ENCODE data around the gene CDH4. TPM values are rescaled to one million over a fixed set of nuclear protein-coding genes. Genes with fewer than 3 reads are reported as not detected.

The CDH4 gene
- total and polyA plus RNA-seq, 9 donors = 0.12 to 4.4 (median 0.36) TPM

DNA sequence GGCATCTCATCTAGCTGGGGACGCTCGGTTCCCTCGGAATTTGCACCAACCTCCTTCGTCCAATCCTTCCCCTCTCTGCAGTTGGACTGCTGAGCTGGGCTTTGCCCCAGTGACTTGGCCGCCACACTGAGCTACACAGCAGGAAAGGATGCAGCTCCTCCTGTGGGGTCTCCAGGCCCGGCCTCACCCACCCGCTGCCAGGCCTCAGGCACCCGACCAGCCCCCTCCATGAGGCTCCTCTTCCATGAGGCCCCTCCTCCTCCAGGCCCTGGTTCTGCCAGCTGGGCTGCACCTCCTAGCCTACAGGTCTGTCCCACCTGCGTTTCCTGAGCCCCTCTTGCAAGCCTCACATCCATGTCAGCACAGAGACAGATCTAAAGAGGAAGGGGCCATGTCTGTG, 443.7 kb downstream of the CDH4 start:
- DNase-seq = no peak
- WGBS, 3 donors = 85 to 90% (median 86%) methylated on average over 9 of the region's 9 CpGs
- TF ChIP-seq, protein P1, sequence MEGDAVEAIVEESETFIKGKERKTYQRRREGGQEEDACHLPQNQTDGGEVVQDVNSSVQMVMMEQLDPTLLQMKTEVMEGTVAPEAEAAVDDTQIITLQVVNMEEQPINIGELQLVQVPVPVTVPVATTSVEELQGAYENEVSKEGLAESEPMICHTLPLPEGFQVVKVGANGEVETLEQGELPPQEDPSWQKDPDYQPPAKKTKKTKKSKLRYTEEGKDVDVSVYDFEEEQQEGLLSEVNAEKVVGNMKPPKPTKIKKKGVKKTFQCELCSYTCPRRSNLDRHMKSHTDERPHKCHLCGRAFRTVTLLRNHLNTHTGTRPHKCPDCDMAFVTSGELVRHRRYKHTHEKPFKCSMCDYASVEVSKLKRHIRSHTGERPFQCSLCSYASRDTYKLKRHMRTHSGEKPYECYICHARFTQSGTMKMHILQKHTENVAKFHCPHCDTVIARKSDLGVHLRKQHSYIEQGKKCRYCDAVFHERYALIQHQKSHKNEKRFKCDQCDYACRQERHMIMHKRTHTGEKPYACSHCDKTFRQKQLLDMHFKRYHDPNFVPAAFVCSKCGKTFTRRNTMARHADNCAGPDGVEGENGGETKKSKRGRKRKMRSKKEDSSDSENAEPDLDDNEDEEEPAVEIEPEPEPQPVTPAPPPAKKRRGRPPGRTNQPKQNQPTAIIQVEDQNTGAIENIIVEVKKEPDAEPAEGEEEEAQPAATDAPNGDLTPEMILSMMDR (IDR thresholded peaks at IDR 0.05) = no peak
- TF ChIP-seq POLR2A (IDR thresholded peaks at IDR 0.05) (no peak), EP300 (IDR thresholded peaks at IDR 0.05) (no peak)
- no peaks in the 10 kb centered on the region for H3K36me3 ChIP-seq
- intact Hi-C loops (cut with DNase I) = no loop called here
- no peak overlapping the region for H3K27ac ChIP-seq
- no peaks in the 10 kb centered on the region for H3K9me3 ChIP-seq
- H3K27me3 ChIP-seq = no peaks in the 10 kb centered on the region
- no peaks in the 10 kb centered on the region for H3K4me1 ChIP-seq (ENCODE audit: insufficient read depth)
- H3K4me3 ChIP-seq = no peak overlapping the region

DNA sequence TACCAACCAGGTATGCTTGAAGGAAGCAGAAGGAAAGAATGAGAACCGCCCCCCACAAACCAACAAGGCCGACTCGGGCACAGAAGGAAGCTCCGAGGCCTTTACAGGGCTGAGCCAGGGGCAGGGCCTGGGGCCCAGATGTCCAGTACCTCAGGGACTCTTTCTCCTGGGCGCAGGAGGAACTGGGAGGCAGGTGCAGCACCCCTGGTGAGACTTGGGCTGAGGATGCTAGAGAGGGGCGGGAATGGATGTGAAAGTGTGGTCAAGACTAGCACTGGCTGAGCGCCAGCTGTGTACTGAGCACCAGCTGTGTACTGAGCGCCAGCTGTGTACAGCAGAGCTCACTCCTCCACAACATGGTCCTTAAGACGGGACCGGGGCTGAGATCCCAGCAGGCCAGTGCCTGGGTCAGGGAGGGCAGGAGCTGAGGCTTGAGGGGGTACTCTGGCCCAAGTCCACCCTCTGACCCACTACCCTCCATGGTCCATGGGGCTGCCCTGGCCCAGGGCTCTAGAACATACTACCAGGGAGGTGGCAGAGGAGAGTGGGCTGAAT, 444.2 kb downstream of the CDH4 start:
- Histone ChIP-seq H3K4me1 (ENCODE audit: insufficient read depth) (no peaks in the 10 kb centered on the region), H3K36me3 (no peaks in the 10 kb centered on the region), H3K27me3 (no peaks in the 10 kb centered on the region), H3K27ac (no peak overlapping the region), H3K9me3 (no peaks in the 10 kb centered on the region), H3K4me3 (no peak overlapping the region)
- no peak for DNase-seq
- intact Hi-C loops (cut with DNase I) = no loop called here
- no peak for TF ChIP-seq POLR2A (IDR thresholded peaks at IDR 0.05)
- TF ChIP-seq, protein P1 (IDR thresholded peaks at IDR 0.05) = no peak
- TF ChIP-seq EP300 (IDR thresholded peaks at IDR 0.05) = no peak
- 74 to 84% (median 78%) methylated on average over 10 of the region's 10 CpGs for WGBS, 3 donors

DNA sequence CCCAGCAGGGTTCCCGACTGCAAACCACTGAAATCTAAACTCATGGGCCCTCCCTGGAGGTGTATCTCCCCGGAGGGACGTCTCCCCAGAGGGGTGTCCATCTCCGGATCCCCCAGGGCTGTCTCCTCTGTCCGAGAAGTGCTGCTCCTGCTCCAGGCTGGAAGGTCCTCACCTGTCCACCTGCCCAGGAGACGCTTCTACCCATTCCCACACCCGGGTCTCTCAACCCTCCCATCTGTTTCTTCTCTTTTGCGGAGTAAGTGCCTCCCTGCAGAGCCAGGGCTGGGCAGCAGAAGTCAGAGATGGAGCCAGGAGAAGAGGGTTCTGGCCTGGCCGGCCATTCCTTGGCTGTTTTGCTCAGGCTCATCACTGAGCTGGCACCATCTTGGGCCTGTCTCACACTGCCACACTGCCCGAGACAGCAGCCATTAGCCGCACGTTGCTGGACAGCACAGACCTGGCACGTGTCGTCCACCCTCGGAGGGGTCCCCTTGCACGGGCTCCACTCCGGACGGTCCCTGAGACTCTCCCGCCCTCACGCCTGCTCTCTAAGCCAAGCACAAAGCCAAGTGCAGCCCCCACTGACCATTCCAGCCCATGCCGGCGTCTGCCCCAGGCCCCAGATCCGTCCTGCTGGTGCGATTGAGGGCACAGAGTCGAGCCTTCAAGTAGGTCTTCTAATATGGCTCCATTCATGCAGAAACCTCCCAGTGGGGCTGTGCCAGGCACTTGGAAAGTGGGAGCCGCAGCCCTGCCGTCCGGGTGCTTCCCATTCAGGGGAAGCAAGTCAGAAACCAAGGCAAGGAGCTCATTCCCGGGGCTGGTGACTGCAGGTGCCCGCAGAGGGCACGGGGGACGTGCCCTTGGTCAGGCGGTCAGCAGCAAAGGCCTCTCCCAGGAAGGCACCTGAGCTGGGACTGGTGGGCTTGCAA, 445.9 kb downstream of the CDH4 start:
- H3K27me3 ChIP-seq = no peaks in the 10 kb centered on the region
- no peak overlapping the region for H3K4me3 ChIP-seq
- no peaks in the 10 kb centered on the region for H3K9me3 ChIP-seq
- H3K27ac ChIP-seq = no peak overlapping the region
- H3K4me1 ChIP-seq (ENCODE audit: insufficient read depth) = no peaks in the 10 kb centered on the region
- no peaks in the 10 kb centered on the region for H3K36me3 ChIP-seq
- TF ChIP-seq, protein P1 (IDR thresholded peaks at IDR 0.05) = no peak
- TF ChIP-seq POLR2A (IDR thresholded peaks at IDR 0.05) (no peak), EP300 (IDR thresholded peaks at IDR 0.05) (no peak)
- 86 to 92% (median 87%) methylated on average over 32 to 33 of the region's 33 CpGs for WGBS, 3 donors
- intact Hi-C loops (cut with DNase I) = no loop called here
- DNase-seq = no peak

DNA sequence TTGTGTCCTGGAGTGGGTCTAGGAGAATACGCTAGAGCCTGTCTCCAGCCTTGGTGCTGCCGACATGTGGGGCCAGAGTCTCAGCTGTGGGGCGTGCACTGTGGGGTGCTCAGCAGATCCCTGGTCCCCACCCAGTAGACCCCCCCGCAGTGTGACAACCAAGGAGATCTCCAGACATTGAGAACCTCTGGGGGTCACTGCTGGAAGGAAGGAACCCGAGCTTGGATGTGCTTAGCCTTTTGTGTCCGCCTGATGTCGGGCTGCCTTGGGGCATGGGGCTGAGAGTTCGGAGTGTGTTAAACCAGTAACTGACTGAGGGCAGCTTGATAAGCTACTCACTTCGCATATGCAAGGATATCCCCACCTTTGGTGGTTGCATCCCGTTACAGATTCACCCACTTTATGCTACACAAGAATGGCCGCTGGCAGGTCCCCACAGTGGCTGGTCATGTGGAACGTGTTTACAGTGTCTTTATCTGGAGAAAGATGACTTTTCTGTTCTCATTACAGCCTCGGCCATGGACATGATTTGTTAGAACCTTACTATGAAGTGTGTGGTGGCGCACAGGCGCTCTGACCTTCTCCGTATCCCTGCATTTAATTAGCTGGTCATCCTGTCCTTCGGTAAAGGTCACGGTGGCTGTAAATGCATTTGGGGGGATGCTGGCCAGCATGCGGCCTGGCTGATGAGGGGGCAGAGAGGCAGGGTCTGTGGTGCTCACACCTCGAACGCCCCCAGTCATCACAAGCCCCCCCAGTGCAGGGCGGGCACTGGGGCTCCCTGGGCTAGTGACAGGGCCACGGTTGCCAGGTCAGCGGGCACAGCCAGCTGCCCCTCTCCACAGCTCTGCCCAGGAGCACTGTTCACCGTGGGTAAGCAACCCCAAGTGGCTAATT, 446.8 kb downstream of the CDH4 start:
- DNase-seq = no peak
- WGBS, 3 donors = 77 to 83% (median 78%) methylated on average over 25 of the region's 25 CpGs
- no peak overlapping the region for H3K4me3 ChIP-seq
- no peaks in the 10 kb centered on the region for H3K4me1 ChIP-seq (ENCODE audit: insufficient read depth)
- intact Hi-C loops (cut with DNase I) = no loop called here
- no peaks in the 10 kb centered on the region for H3K36me3 ChIP-seq
- no peak for TF ChIP-seq POLR2A (IDR thresholded peaks at IDR 0.05)
- TF ChIP-seq, protein P1 (IDR thresholded peaks at IDR 0.05) = no peak
- H3K9me3 ChIP-seq = no peaks in the 10 kb centered on the region
- no peaks in the 10 kb centered on the region for H3K27me3 ChIP-seq
- H3K27ac ChIP-seq = no peak overlapping the region

All from ovary (tissue), 9 donors.